T-helper 1 cell treated with Interleukin-12 subunit alpha and Interleukin-12 subunit beta and Interleukin-4 antibody, amounts not matched to agents 30 μg/mL and 1 μg/mL, for 36 hours (primary cell): ENCODE data around the gene LILRB4.
"Not testable (repeated sequence)": the region's sequence is repeated elsewhere in the genome, so short reads cannot be mapped to it uniquely, and the experiment has no call there.

ENCODE experiments used
- H3K27ac Mint-ChIP-seq: one replicate; pipeline ENCODE4 v1.8.0; 2021; ENCODE audit warnings: mild to moderate bottlenecking, mixed read lengths
- H3K27me3 Mint-ChIP-seq: one replicate; pipeline ENCODE4 v1.8.0; 2021; ENCODE audit warnings: low read depth, mixed read lengths
- H3K36me3 Mint-ChIP-seq: one replicate; pipeline ENCODE4 v1.8.0; 2021; ENCODE audit warnings: low read depth, mixed read lengths
- H3K4me1 Mint-ChIP-seq: one replicate; pipeline ENCODE4 v1.8.0; 2021; ENCODE audit warnings: low read depth, mixed read lengths
- H3K4me3 Mint-ChIP-seq: one replicate; pipeline ENCODE4 v1.8.0; 2021; ENCODE audit warnings: mild to moderate bottlenecking, moderate library complexity, mixed read lengths
- H3K9me3 Mint-ChIP-seq: one replicate; pipeline ENCODE4 v1.8.0; 2021; ENCODE audit warnings: mixed read lengths

The LILRB4 gene

DNA sequence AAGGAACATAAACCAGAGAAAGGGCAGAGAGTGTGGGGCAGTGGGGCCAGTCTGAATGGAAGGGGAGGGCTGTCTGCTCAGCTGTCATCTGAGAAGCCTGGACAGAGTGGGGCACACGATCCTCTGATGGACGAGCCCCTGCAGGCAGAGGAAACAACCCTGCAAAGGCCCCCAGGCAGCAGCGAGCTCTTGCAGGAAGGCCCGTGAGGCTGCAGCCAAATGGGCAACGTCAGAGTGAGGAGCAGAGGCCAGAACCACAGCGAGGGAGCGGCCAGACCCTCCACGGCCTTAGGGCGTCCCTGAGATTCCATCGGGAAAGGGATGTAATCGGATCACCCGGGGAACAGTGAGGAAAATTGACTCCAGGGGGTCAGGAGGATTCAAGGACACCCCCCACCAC lies 26.7 kb upstream of the LILRB4 start:
- H3K9me3 Mint-ChIP-seq, H3K4me1 Mint-ChIP-seq, H3K4me3 Mint-ChIP-seq, H3K27ac Mint-ChIP-seq, H3K27me3 Mint-ChIP-seq, H3K36me3 Mint-ChIP-seq: not testable (repeated sequence)

- no peaks in the 10 kb centered on the region for H3K27me3 Mint-ChIP-seq
- no peaks in the 10 kb centered on the region for H3K36me3 Mint-ChIP-seq
Measured at GRCh38 chr19:54638683-54639082, 24.1 kb upstream of the LILRB4 start.

DNA sequence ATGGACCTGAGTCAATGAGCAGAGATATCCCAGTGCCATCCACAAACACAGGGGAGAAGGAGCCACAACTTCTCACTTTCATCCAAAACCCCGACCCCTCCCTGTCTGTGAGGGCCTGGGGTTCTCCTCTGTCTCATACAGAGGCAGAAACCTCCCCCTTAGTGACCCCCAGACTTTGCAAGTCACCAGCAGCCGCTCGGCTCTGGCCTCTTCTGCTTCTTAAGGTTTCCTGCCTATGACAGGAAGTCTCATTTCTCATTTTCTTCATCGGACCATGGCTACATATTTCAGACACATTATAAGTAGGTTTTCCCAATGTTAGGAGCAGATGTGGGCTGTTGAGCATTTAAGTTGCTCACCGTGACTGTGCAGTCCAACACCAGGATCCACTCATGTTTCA lies 19.8 kb upstream of the LILRB4 start:
- not testable (repeated sequence) for H3K36me3 Mint-ChIP-seq, H3K4me1 Mint-ChIP-seq, H3K4me3 Mint-ChIP-seq, H3K27me3 Mint-ChIP-seq, H3K9me3 Mint-ChIP-seq, H3K27ac Mint-ChIP-seq

More at GRCh38 chr19:54638683-54639082, 24.1 kb upstream of the LILRB4 start:
- H3K9me3 Mint-ChIP-seq: no peaks in the 10 kb centered on the region
- H3K4me1 Mint-ChIP-seq: no peaks in the 10 kb centered on the region
- no peak overlapping the region for H3K27ac Mint-ChIP-seq
- H3K4me3 Mint-ChIP-seq: no peak overlapping the region

DNA sequence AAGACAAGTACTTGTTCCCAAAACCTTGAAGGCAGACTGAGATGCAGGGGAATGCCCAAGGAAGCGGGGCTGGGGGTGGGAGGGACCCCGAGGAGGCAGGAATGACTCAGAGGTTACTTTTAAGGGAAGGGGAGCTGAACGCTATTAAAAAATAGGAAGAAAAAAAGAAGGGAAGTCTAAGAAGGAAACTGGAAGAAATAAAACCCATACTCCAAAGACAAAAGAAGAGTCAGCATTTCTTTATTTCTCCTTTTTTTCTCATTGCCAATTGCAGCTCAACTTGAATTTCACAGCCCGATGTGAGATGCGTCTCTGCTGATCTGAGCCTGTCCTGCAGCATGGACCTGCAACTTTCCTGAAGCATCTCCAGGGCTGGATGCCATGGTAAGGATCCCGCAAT lies 19.2 kb upstream of the LILRB4 start:
- H3K9me3 Mint-ChIP-seq, H3K27me3 Mint-ChIP-seq, H3K4me3 Mint-ChIP-seq, H3K27ac Mint-ChIP-seq, H3K4me1 Mint-ChIP-seq, H3K36me3 Mint-ChIP-seq: not testable (repeated sequence)

DNA sequence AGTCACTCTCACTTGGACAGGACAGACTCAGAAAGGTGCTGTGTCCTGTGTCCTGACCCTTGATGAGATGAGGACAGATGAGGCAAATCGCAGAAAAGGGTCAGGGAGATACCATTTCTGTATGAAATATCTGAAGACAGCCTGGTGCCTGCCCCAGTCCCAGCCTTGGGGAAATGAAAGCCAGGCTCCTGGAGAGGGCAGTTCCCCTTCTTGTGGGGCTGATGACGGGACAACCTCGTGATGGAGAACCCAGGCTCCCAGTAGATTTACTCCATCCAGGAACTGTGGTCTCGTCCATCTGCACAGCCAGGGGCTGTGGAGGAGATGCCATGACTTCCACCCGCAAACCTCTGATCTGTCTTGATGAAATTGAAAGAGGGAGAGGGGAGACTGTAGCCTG lies 18.7 kb upstream of the LILRB4 start:
- H3K36me3 Mint-ChIP-seq: no peaks in the 10 kb centered on the region
- no peaks in the 10 kb centered on the region for H3K27me3 Mint-ChIP-seq
- no peaks in the 10 kb centered on the region for H3K9me3 Mint-ChIP-seq
- H3K4me3 Mint-ChIP-seq: no peak overlapping the region
- no peaks in the 10 kb centered on the region for H3K4me1 Mint-ChIP-seq
- no peak overlapping the region for H3K27ac Mint-ChIP-seq

- no peak overlapping the region for H3K27ac Mint-ChIP-seq
- no peaks in the 10 kb centered on the region for H3K4me1 Mint-ChIP-seq
- H3K27me3 Mint-ChIP-seq: no peaks in the 10 kb centered on the region
- no peaks in the 10 kb centered on the region for H3K36me3 Mint-ChIP-seq
- H3K9me3 Mint-ChIP-seq: no peaks in the 10 kb centered on the region
- no peak overlapping the region for H3K4me3 Mint-ChIP-seq
Measured at GRCh38 chr19:54646331-54646841, 16.4 kb upstream of the LILRB4 start.

DNA sequence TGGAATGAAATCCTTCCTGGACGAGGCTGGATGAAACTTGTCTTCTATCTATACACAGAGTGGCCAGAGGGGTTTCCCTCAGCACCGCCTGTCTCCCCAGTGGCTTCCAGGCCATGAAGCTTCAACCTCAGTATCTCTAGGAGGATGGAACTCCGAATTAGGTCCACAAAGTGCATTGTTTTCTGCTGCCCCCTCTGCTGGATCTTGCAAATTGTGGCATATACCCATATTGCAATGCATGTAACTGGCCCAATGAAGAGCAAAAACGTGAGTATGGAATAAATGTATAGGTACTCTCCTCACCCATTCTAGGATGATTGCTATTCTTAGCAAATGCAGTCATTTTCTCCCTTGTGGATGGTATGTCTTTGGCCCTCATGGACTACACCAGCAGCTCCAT lies 14.7 kb upstream of the LILRB4 start:
- Mint-ChIP-seq H3K4me1 (no peaks in the 10 kb centered on the region), H3K36me3 (no peaks in the 10 kb centered on the region), H3K9me3 (no peaks in the 10 kb centered on the region), H3K4me3 (no peak overlapping the region), H3K27ac (no peak overlapping the region), H3K27me3 (no peaks in the 10 kb centered on the region)

DNA sequence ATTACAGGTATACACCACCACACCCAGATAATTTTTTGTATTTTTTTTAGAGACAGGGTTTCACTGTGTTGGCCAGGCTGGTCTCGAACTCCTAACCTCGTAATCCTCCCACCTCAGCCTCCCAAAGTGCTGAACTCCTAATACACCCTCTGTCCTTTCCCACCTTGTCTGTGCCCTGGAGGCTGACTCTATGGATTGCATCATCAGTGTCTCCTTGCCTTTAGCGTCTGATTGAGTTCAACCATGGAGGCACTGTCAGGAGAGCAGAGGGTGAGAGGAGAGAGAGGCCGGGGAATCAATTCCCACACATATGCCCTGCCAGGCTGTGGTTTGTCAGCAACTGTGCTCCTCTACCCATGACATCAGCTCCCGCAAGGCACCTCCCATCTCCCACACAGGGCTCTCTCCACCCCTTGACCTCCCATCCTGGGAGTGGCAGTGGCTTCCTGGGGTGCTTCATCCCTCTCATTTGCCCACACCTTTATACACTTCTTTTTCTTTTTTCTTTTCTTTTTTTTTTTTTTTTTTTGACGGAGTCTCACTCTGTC lies 12.6 kb upstream of the LILRB4 start:
- no peaks in the 10 kb centered on the region for H3K4me1 Mint-ChIP-seq
- no peak overlapping the region for H3K27ac Mint-ChIP-seq
- H3K27me3 Mint-ChIP-seq: no peaks in the 10 kb centered on the region
- no peaks in the 10 kb centered on the region for H3K9me3 Mint-ChIP-seq
- H3K36me3 Mint-ChIP-seq: no peaks in the 10 kb centered on the region
- H3K4me3 Mint-ChIP-seq: no peak overlapping the region

- no peaks in the 10 kb centered on the region for H3K27me3 Mint-ChIP-seq
- no peaks in the 10 kb centered on the region for H3K4me1 Mint-ChIP-seq
- no peaks in the 10 kb centered on the region for H3K36me3 Mint-ChIP-seq
- no peaks in the 10 kb centered on the region for H3K9me3 Mint-ChIP-seq
- no peak overlapping the region for H3K4me3 Mint-ChIP-seq
- no peak overlapping the region for H3K27ac Mint-ChIP-seq
Measured at GRCh38 chr19:54653181-54653809, 9.5 kb upstream of the LILRB4 start.

DNA sequence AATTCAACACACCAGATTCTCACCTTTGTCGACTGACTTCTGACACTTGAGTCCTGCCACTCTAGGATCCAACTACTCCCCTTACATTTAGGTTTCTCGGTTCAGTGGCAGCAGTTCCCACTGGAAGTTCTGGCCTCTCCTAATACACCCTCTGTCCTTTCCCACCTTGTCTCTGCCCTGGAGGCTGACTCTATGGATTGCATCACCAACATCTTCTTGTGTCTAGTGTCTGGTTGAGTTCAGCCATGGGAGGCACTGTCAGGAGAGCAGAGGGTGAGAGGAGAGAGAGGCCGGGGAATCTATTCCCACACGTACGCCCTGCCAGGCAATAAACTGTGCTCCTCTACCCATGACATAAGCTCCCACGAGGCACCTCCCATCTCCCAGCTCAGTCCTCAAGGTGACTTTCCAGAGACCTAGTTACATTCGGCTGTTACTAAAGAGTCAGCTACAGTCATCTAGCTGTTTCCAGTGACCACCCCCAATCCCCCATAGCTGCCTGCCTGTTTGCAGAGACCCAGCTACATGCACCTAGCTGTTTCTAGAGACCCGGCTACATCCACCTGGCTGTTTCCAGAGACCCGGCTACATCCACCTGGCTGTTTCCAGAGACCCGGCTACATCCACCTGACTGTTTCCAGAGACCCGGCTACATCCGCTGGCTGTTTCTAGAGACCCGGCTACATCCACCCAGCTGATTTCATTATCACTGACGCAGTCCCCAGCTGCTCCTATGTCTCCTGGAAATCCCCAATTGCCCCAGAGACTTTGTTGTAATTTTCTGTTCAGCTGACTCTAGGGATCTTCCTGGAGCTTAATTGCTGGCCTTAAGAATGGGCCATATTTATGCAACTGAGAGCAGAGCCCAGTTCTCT lies 8.1 kb upstream of the LILRB4 start:
- H3K36me3 Mint-ChIP-seq: no peaks in the 10 kb centered on the region
- H3K27me3 Mint-ChIP-seq: no peaks in the 10 kb centered on the region

DNA sequence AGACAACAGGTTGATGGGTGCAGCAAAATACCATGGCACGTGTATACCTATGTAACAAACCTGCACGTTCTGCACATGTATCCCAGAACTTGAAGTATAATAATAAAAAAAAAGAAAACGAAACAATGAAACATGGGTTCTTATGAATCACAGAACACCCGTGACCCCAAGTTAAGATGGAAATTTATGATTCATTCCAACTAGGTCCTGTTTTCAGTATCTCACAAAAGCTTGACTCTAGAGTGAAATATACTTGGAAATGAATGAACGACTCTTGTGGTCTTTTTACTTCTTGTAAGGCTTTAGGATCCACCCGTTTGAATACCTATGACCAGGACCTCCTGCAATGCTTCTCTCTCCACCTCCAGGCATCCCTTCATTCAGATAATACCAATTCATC lies 3.5 kb upstream of the LILRB4 start:
- Mint-ChIP-seq H3K27me3 (no peaks in the 10 kb centered on the region), H3K9me3 (no peaks in the 10 kb centered on the region), H3K36me3 (no peaks in the 10 kb centered on the region), H3K4me1 (no peaks in the 10 kb centered on the region), H3K4me3 (no peak overlapping the region), H3K27ac (no peak overlapping the region)

More for the DNA sequence above, 8.1 kb upstream of the LILRB4 start:
- Mint-ChIP-seq H3K4me1 (no peaks in the 10 kb centered on the region), H3K27ac (no peak overlapping the region), H3K9me3 (no peaks in the 10 kb centered on the region), H3K4me3 (no peak overlapping the region)

DNA sequence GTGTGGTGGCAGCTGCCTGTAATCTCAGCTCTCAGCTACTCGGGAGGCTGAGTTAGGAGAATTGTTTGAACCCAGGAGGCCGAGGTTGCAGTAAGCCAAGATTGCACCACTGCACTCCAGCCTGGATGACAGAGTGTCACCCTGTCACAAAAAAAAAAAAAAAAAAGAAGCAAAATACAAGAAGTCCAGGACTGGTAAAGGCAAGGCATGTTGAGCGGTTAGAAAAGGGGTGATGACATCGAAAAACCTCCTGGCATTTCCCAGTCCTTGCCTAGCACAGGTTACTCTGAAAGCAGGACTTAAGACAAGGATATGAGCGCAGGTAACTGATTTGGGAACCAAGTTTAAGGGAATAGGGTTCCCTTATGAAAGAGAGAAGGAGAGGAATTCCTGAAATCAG lies 2.5 kb upstream of the LILRB4 start:
- no peaks in the 10 kb centered on the region for H3K36me3 Mint-ChIP-seq

GRCh38 chr19:54660964-54661363 lies 1.8 kb upstream of the LILRB4 start:
- Mint-ChIP-seq H3K27ac (no peak overlapping the region), H3K4me3 (no peak overlapping the region), H3K9me3 (no peaks in the 10 kb centered on the region), H3K4me1 (no peaks in the 10 kb centered on the region), H3K27me3 (no peaks in the 10 kb centered on the region), H3K36me3 (no peaks in the 10 kb centered on the region)

More for the DNA sequence above, 2.5 kb upstream of the LILRB4 start:
- no peaks in the 10 kb centered on the region for H3K4me1 Mint-ChIP-seq
- H3K27ac Mint-ChIP-seq: no peak overlapping the region
- H3K9me3 Mint-ChIP-seq: no peaks in the 10 kb centered on the region
- no peak overlapping the region for H3K4me3 Mint-ChIP-seq
- H3K27me3 Mint-ChIP-seq: no peaks in the 10 kb centered on the region

DNA sequence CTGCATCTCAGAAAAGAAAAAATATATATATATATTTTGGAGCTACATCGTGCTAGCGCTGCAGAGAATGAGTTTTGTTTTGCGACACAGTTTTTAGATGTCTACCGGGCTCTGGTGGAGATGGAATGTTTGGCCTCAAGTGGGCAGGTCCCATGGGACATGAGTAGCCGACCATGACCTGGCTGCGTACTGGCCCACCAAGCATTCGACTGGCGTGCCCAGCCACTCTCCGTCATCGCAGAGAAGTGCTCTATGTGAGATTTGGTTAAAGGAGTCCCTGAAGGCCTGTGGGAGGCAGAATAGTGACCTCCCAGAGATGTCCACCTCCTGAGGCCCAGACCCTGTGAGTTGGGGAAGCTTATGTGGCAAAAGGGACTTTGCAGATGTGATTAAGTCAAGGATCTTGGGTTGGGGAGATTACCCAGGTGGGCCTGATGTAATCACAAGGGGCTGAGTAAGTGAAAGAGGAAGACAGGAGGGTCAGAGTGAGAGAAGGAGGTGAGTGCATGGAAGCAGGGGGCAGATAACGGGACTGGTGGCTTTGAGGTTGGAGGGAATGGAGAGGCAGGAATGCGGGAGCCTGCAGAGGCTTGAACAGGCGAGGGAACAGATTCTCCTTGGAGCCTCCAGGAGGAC lies 821 bp upstream of the LILRB4 start:
- H3K4me1 Mint-ChIP-seq: no peaks in the 10 kb centered on the region
- no peak overlapping the region for H3K27ac Mint-ChIP-seq
- no peaks in the 10 kb centered on the region for H3K27me3 Mint-ChIP-seq
- H3K9me3 Mint-ChIP-seq: no peaks in the 10 kb centered on the region
- no peak overlapping the region for H3K4me3 Mint-ChIP-seq
- H3K36me3 Mint-ChIP-seq: no peaks in the 10 kb centered on the region

- H3K4me1 Mint-ChIP-seq: no peaks in the 10 kb centered on the region
- peaks cover 10% of the 10 kb centered on the region for H3K9me3 Mint-ChIP-seq
- peaks cover 2% of the 10 kb centered on the region for H3K27me3 Mint-ChIP-seq
- no peaks in the 10 kb centered on the region for H3K36me3 Mint-ChIP-seq
- H3K27ac Mint-ChIP-seq: no peak overlapping the region
- no peak overlapping the region for H3K4me3 Mint-ChIP-seq
Measured at GRCh38 chr19:54665530-54665929, 2.7 kb downstream of the LILRB4 start.
